Neutrophil (primary cell): ENCODE measurements around the gene DEFB108B.
A peak's percentile ranks its signal among the peaks of the same experiment; 100 is the strongest.
"Not testable (repeated sequence)": the region's sequence is repeated elsewhere in the genome, so short reads cannot be mapped to it uniquely, and the experiment has no call there.

ENCODE experiments used
- H3K27ac ChIP-seq: fragments of 200-600 bp; sonication (generic); 2 replicates; pipeline ENCODE4 v1.5.1; 2016; ENCODE audit warnings: mild to moderate bottlenecking, moderate library complexity
- H3K27me3 ChIP-seq: fragments of 200-600 bp; sonication (generic); 2 replicates; pipeline ENCODE4 v1.6.0; 2016; ENCODE audit warnings: mild to moderate bottlenecking
- H3K36me3 ChIP-seq: fragments of 200-600 bp; sonication (generic); 2 replicates; pipeline ENCODE4 v1.5.1; 2017
- H3K4me1 ChIP-seq, 2 experiments: fragments of 200-600 bp in 1 of 2; sonication (generic) in 1 of 2; 1 replicate in 1 of 2; 2 replicates in 1 of 2; pipeline versions ENCODE4 v1.5.1 to v1.6.1; 2013 to 2016; ENCODE audit warnings: low read depth in 1 of 2, low read length in 1 of 2, mild to moderate bottlenecking in 1 of 2, moderate library complexity in 1 of 2; ENCODE audit not compliant: control insufficient read depth in 1 of 2, insufficient read depth in 1 of 2
- H3K4me3 ChIP-seq, 2 experiments: fragments of 200-600 bp in 1 of 2; sonication (generic) in 1 of 2; 1 replicate in 1 of 2; 2 replicates in 1 of 2; pipeline ENCODE4 v1.5.1; 2013 to 2016; ENCODE audit warnings: low read depth in 1 of 2, low read length in 1 of 2, mild to moderate bottlenecking in 1 of 2, moderate library complexity in 1 of 2
- H3K9me3 ChIP-seq: fragments of 200-600 bp; sonication (generic); 2 replicates; pipeline ENCODE4 v1.5.1; 2016
- TF ChIP-seq, protein P1 (sequence below): fragments of 200-600 bp; sonication (generic); IDR thresholded peaks from 2 replicates; pipeline ENCODE4 v1.5.1; 2016; ENCODE audit warnings: antibody characterized with exemption

The DEFB108B gene

DNA sequence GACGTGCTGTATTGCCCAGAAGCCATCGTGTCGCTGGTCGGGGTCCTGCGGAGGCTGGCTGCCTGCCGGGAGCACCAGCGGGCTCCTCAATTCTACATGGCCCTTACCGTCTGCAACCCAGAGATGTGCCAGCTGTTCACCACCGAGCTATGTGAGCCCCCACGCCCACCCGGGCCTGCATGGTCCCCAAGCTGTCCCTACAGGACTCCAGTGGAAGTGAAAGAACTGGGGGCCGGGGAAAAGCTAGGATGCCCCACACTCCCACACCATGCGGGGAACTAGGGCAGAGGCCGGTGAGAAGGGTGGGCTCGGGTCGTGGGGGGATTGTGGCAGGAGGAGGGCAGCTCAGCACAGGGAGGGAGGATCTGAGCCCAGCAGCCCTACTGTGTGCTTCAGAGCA lies 37.0 kb upstream of the DEFB108B start:
- H3K9me3 ChIP-seq, H3K4me1 ChIP-seq, H3K4me3 ChIP-seq, H3K27me3 ChIP-seq, H3K27ac ChIP-seq, H3K36me3 ChIP-seq: not testable (repeated sequence)

DNA sequence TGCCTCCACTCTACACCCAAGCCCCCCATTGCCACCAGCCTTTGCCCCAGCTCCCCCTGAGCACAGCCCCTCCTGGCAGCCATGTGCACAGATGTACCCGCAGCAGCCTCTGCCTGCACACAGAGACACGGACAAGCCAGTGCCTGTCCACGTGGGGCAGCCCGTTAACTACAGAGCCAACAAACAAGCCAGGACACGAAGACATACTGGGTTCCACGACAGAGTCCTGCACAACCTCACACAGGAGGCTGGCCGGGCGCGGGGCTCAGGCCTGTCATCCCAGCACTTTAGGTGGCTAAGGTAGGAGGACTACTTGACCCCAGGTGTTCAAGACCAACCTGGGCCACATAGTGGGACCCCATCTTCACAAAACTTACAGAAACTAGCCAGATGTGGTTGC lies 36.2 kb upstream of the DEFB108B start:
- not testable (repeated sequence) for H3K36me3 ChIP-seq, H3K4me1 ChIP-seq, H3K4me3 ChIP-seq, H3K27ac ChIP-seq, H3K9me3 ChIP-seq, H3K27me3 ChIP-seq

DNA sequence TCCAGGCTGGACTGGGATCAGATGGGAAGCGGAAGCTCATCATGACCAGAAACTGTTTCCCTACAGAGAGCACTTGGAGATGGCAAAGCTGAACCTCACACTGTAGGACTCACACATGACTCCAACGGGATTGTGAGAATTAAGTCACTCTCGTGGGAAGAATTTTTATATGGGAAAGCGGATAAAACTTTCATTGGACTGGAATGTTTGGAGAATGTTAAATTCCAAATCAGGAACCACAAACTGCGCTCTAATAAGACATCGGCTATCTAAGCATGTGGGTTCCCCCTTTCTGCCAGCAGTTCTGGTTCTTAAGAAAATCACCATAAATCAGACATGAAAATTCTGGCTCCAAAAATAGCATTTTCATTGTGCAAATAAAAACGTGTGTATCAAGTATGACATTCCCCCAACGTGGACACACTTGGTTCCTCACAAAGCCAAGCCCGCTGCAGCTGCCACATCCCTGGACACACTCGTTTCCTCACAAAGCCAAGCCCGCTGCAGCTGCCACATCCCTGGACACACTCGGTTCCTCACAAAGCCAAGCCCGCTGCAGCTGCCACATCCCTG lies 33.4 kb upstream of the DEFB108B start:
- H3K27me3 ChIP-seq, H3K4me3 ChIP-seq, H3K4me1 ChIP-seq, H3K27ac ChIP-seq, H3K36me3 ChIP-seq, H3K9me3 ChIP-seq: not testable (repeated sequence)

DNA sequence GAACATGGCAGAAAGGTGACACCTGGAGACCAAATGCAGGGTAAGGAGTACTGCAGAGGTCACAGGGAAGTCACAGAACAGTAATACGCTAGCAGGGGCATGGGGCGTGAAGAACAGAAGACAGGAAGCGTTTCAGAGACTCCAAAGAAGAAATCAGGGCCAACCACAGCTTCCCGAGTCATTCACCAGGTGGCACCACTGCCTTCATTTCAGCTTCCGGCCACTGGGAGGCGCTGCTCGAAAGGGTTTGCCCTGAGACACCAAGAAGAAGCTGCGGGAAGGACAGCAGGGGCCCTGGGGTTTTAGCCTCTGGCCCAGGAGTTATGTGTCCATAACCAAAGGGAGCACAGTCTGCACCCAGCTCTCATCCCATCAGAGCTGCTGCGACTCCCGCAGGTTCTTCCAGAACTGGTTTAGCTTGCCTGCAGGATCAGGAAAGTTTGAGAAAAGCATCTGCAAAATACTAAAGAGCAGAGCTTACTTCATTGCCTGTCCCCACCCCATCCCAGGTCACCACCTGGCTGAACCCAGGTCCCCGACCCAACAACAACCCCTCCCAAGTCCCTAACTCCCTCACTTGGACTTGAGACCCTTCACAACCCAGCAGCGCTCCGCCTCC lies 32.6 kb upstream of the DEFB108B start:
- not testable (repeated sequence) for H3K4me3 ChIP-seq, H3K36me3 ChIP-seq, H3K9me3 ChIP-seq, H3K4me1 ChIP-seq, H3K27ac ChIP-seq, H3K27me3 ChIP-seq
- TF ChIP-seq, protein P1, sequence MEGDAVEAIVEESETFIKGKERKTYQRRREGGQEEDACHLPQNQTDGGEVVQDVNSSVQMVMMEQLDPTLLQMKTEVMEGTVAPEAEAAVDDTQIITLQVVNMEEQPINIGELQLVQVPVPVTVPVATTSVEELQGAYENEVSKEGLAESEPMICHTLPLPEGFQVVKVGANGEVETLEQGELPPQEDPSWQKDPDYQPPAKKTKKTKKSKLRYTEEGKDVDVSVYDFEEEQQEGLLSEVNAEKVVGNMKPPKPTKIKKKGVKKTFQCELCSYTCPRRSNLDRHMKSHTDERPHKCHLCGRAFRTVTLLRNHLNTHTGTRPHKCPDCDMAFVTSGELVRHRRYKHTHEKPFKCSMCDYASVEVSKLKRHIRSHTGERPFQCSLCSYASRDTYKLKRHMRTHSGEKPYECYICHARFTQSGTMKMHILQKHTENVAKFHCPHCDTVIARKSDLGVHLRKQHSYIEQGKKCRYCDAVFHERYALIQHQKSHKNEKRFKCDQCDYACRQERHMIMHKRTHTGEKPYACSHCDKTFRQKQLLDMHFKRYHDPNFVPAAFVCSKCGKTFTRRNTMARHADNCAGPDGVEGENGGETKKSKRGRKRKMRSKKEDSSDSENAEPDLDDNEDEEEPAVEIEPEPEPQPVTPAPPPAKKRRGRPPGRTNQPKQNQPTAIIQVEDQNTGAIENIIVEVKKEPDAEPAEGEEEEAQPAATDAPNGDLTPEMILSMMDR, result peak; percentile 75

DNA sequence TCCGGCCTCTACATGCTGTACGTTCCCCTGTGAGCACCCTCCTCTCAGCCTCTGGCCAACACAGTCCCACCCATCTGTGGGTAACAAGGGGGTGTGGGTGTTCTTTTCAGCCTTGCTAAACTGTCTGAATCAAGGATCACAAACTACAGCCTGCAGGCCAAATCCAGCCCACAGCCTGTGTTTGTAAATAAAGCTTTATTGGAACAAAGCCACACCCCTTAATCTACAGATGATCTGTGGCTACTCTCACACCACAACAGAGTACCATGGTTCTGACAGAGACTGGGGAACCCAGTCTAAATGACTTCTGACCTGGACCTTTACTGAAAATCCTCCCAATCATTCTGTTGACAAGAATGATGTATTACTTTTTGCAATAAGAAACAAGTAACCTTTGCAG lies 32.0 kb upstream of the DEFB108B start:
- not testable (repeated sequence) for H3K27ac ChIP-seq, H3K9me3 ChIP-seq, H3K4me1 ChIP-seq, H3K27me3 ChIP-seq, H3K4me3 ChIP-seq, H3K36me3 ChIP-seq

DNA sequence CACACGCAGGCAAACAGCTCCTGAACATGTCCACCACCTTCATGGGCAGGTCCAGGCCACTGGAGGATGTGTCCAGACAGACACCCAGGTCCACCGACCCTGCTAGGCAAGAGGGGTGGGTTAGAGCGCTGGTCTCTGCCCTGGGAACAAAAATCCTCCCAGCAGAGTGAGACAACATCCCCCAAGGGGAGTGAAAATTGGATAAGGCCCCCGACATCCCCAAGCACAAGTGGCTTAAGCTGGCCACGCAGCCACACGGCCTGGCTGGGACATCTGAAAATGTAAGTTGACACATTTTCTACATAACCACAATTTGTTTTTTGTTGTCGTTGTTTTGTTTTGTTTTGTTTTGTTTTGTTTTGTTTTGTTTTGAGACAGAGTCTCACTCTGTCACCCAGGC lies 30.1 kb upstream of the DEFB108B start:
- not testable (repeated sequence) for H3K36me3 ChIP-seq, H3K27me3 ChIP-seq, H3K27ac ChIP-seq, H3K4me3 ChIP-seq, H3K4me1 ChIP-seq, H3K9me3 ChIP-seq

DNA sequence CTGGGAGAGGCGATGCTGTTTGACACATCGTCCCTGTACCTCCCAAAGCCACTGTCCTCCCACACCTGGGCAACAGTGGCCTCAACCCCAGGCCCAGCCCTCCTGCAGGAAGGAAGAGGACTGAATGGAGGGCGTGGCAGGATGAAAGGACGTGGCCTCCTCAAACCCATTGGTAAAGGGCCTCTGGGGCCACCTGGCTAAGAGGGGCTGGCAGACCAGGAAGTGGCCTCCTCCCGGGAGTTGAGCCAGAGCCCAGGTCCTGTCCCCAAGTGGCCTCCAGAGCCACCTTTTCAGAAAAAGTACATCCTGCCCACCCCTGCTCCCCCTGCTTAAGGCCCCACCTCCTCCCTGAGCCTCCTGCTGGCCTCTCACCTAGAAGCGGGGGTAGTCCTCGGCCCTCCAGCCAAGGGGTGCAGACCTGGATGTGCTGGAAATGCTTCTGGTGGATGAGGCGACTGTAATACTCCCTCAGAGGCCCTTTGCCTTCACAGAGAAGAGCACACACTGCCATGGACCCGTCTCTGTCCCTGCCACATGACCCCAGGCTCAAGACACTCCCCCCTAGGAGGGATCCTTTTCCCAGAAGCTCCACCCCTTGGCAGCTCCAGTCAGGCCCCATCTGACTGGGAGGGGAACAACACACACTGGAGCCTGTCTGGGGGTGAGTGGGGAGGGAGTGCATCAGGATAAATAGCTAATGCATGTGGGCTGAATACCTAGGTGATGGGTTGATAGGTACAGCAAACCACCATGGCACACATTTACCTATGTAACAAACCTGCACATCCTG lies 28.6 kb upstream of the DEFB108B start:
- H3K36me3 ChIP-seq, H3K4me3 ChIP-seq, H3K9me3 ChIP-seq, H3K27ac ChIP-seq, H3K27me3 ChIP-seq, H3K4me1 ChIP-seq: not testable (repeated sequence)

DNA sequence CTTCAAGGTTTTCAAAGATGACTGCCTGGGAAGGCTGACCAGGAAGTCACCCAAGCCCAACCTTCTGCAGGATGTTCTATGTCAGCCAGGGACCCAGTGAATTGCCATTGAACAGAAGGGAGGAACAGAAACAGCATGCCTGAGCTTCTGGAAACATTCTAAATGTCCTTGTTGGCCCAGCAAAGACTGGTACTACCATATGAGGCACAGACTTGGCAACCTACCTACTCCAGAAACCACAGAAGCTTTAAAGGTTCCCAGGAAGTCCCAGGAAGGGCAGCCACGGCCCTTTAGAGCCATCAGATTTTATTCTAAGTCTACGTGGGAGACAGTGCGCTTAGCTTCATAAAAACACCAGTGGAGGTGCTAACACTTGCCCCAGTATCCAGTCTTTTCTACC lies 20.5 kb upstream of the DEFB108B start:
- H3K36me3 ChIP-seq, H3K4me1 ChIP-seq, H3K9me3 ChIP-seq, H3K27ac ChIP-seq, H3K4me3 ChIP-seq, H3K27me3 ChIP-seq: not testable (repeated sequence)

DNA sequence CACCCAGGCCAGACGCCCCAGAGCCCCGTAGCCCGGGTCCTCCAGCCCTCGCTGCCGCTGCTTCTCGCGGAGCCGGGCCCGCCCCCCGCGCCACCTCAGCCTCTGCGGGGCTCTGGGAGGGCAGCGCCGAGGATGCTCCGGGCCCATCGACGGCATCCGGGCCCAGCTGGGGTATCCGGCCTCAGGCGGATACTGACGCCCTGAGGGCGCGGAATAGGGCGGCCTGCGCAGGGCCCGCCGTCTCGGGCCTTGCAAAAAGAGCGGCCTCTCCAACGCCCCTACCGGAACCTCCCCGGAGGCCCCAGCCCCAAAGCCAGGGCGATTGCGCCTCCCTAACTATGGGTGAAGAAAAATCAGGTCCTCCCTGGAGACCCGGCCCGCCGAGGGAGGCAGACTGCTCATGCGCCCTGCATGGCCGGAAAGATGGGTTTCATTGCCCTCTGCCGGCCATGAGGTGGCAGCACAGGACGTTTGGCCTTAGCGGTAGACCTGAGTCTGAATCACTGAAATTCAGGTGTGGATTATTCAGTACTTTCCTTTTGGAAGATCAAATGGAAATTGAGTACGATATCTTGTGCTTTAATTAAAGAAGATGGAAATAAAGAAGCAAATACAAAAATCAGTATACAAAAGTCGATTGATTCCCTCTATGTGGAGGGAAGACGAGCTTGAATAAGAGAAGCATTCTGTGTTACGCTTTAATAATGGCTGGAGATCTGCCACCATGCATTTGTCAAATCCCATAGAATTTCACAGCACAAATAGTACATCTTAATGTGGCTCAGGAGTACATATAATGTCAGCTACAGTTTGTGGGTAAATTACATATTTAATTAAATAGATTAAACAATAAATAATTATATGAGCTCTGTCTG lies 19.3 kb upstream of the DEFB108B start:
- H3K4me1 ChIP-seq, H3K9me3 ChIP-seq, H3K27ac ChIP-seq, H3K36me3 ChIP-seq, H3K27me3 ChIP-seq: not testable (repeated sequence)
- H3K4me3 ChIP-seq, result peak overlapping the region; percentile 45 to 56
- TF ChIP-seq, protein P1, result peak; percentile 87

DNA sequence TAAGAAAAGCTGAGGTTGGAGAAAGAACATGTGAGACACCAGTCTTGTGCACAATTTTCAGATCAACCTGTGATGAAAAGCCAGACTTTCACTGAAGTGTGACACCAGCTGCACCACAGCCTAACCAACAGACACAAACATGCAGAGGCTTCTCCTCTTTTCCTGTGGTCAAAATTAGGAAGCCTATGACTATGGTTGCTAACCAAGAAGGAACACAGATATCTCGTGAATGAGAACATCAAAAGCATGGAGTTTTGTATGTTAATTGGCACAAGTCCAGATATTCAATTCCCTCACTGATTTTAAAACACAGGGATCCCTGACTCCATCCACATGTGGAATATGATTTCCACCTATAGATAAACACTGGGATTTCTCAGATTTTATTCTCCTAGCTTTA lies 11.5 kb upstream of the DEFB108B start:
- H3K4me3 ChIP-seq, H3K36me3 ChIP-seq, H3K27ac ChIP-seq, H3K27me3 ChIP-seq, H3K9me3 ChIP-seq, H3K4me1 ChIP-seq: not testable (repeated sequence)

DNA sequence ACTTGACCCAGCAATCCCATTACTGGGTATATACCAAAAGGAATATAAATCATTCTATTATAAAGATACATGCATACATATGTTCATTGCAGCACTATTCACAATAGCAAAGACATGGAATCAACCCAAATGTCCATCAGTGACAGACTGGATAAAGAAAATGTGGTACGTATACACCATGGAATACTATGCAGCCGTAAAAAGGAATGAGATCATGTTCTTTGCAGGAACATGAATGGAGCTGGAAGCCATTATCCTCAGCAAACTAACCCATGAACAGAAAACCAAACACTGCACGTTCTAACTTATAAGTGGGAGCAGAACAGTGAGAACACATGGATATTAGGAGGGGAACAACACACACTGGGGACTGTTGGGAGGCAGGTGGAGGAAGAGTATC lies 3.8 kb upstream of the DEFB108B start:
- H3K36me3 ChIP-seq, H3K27me3 ChIP-seq, H3K4me3 ChIP-seq, H3K4me1 ChIP-seq, H3K27ac ChIP-seq, H3K9me3 ChIP-seq: not testable (repeated sequence)
